HuH-7.5 (cell line): ENCODE results near the gene SNAP47.
A peak's percentile ranks its signal among the peaks of the same experiment; 100 is the strongest.
"Not testable (repeated sequence)": the region's sequence is repeated elsewhere in the genome, so short reads cannot be mapped to it uniquely, and the experiment has no call there.

Experiments
- DNase-seq: peaks from one replicate; pipeline ENCODE4 v3.0.0; 2011; ENCODE audit warnings: low spot score

The SNAP47 gene

GRCh38 chr1:227734856-227735538 is at the start of gene SNAP47, which contains the start of gene JMJD4:
Gene SNAP47, plus strand, starts transcription at chr1:227735435. Its CDS starts 12,302 bp downstream, at chr1:227747737.
Gene JMJD4, minus strand, starts transcription at chr1:227735302. Its CDS starts 29 bp downstream, at chr1:227735273.
- peak; percentile 97 for DNase-seq

GRCh38 chr1:227685807-227686206 is 49.4 kb upstream of the SNAP47 start:
- DNase-seq: no peak

GRCh38 chr1:227697321-227697864 is 37.8 kb upstream of the SNAP47 start:
- no peak for DNase-seq

- DNase-seq: not testable (repeated sequence)
Measured at GRCh38 chr1:227701631-227702030, 33.6 kb upstream of the SNAP47 start.

GRCh38 chr1:227707846-227708245 is 27.4 kb upstream of the SNAP47 start:
- DNase-seq: no peak

GRCh38 chr1:227709451-227709850 is 25.8 kb upstream of the SNAP47 start:
- no peak for DNase-seq

- not testable (repeated sequence) for DNase-seq
Measured at GRCh38 chr1:227710474-227710873, 24.8 kb upstream of the SNAP47 start.

- DNase-seq: no peak
Measured at GRCh38 chr1:227712648-227713047, 22.6 kb upstream of the SNAP47 start.

- no peak for DNase-seq
Measured at GRCh38 chr1:227718932-227719331, 16.3 kb upstream of the SNAP47 start.

- no peak for DNase-seq
Measured at GRCh38 chr1:227723474-227723873, 11.8 kb upstream of the SNAP47 start.

GRCh38 chr1:227725046-227725445 is 10.2 kb upstream of the SNAP47 start:
- DNase-seq: no peak

GRCh38 chr1:227726318-227726717 is 8.9 kb upstream of the SNAP47 start:
- no peak for DNase-seq

GRCh38 chr1:227726924-227727599 is 8.2 kb upstream of the SNAP47 start:
- no peak for DNase-seq

GRCh38 chr1:227728059-227728891 is 7.0 kb upstream of the SNAP47 start:
- peak; percentile 78 for DNase-seq

GRCh38 chr1:227728892-227729143 is 6.4 kb upstream of the SNAP47 start:
- DNase-seq: no peak

- DNase-seq: peak; percentile 43
Measured at GRCh38 chr1:227729144-227729880, 5.9 kb upstream of the SNAP47 start.

GRCh38 chr1:227729881-227730629 is 5.2 kb upstream of the SNAP47 start:
- peak; percentile 86 for DNase-seq

- no peak for DNase-seq
Measured at GRCh38 chr1:227730630-227731151, 4.5 kb upstream of the SNAP47 start.

GRCh38 chr1:227731241-227731677 is 4.0 kb upstream of the SNAP47 start:
- DNase-seq: no peak

- DNase-seq: no peak
Measured at GRCh38 chr1:227731696-227732585, 3.3 kb upstream of the SNAP47 start.
